ENCODE results near the gene CHD8.
"Not testable (repeated sequence)": the region's sequence is repeated elsewhere in the genome, so short reads cannot be mapped to it uniquely, and the experiment has no call there.

CHD8 gene

DNA sequence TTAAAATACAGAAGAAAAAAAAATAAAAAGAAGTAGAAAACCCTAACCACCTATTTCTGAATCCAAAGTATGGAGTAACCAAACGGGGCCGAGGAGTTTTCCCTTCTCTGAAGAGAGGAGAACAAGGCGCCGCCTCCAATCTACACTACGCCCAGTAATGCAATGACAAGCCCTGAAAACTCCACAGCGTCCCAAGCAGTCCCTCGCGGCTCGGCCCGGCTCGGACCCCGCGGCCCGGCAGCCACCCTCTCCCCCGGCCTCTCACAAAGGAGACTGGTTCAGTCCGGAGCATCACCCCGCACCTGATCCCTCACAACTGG is 371 bp downstream of the CHD8 start:
- H3K79me2 ChIP-seq (ENCODE audit: insufficient read depth, low read length): peaks cover 53% of the 10 kb centered on the region
- H3K4me2 ChIP-seq (ENCODE audit: low read depth, low read length, poor library complexity, severe bottlenecking): peak overlapping the region; percentile 92
- H3K9me2 ChIP-seq (replicated peaks; ENCODE audit: low read depth, low read length): no peaks in the 10 kb centered on the region
- H3K9ac ChIP-seq (ENCODE audit: low read depth, low read length, poor library complexity, severe bottlenecking): peak overlapping the region; percentile 89
- no peaks in the 10 kb centered on the region for H3K27me3 ChIP-seq (ENCODE audit: insufficient read depth, low read length, poor library complexity, severe bottlenecking)
- peak overlapping the region; percentile 83 for H2AFZ ChIP-seq (ENCODE audit: low read length)
- H4K20me1 ChIP-seq (ENCODE audit: insufficient read depth, low read length, poor library complexity, severe bottlenecking): peaks cover 39% of the 10 kb centered on the region
- peaks cover 3% of the 10 kb centered on the region; the same call in 1 of the 2 replicates for H3F3A ChIP-seq (ENCODE audit: low read depth)
- no peaks in the 10 kb centered on the region for H3K9me3 ChIP-seq (ENCODE audit: insufficient read depth, low read depth, low read length)
- H3K36me3 ChIP-seq (ENCODE audit: insufficient read depth, low read length): 0 out of 2 replicates have a peak, but pooled peaks cover 10% of the 10 kb centered on the region
- TF ChIP-seq, protein P1, sequence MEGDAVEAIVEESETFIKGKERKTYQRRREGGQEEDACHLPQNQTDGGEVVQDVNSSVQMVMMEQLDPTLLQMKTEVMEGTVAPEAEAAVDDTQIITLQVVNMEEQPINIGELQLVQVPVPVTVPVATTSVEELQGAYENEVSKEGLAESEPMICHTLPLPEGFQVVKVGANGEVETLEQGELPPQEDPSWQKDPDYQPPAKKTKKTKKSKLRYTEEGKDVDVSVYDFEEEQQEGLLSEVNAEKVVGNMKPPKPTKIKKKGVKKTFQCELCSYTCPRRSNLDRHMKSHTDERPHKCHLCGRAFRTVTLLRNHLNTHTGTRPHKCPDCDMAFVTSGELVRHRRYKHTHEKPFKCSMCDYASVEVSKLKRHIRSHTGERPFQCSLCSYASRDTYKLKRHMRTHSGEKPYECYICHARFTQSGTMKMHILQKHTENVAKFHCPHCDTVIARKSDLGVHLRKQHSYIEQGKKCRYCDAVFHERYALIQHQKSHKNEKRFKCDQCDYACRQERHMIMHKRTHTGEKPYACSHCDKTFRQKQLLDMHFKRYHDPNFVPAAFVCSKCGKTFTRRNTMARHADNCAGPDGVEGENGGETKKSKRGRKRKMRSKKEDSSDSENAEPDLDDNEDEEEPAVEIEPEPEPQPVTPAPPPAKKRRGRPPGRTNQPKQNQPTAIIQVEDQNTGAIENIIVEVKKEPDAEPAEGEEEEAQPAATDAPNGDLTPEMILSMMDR (conservative IDR thresholded peaks at IDR 0.05; ENCODE audit: low read length): no peak
- no peak for TF ChIP-seq EZH2phosphoT487 (IDR thresholded peaks at IDR 0.05; ENCODE audit: borderline replicate concordance)
- H3K4me3 ChIP-seq (ENCODE audit: low read length, poor library complexity, severe bottlenecking): peak overlapping the region; percentile 96
- H3K4me1 ChIP-seq (ENCODE audit: insufficient read depth, low read length, poor library complexity, severe bottlenecking): peaks cover 30% of the 10 kb centered on the region

DNA sequence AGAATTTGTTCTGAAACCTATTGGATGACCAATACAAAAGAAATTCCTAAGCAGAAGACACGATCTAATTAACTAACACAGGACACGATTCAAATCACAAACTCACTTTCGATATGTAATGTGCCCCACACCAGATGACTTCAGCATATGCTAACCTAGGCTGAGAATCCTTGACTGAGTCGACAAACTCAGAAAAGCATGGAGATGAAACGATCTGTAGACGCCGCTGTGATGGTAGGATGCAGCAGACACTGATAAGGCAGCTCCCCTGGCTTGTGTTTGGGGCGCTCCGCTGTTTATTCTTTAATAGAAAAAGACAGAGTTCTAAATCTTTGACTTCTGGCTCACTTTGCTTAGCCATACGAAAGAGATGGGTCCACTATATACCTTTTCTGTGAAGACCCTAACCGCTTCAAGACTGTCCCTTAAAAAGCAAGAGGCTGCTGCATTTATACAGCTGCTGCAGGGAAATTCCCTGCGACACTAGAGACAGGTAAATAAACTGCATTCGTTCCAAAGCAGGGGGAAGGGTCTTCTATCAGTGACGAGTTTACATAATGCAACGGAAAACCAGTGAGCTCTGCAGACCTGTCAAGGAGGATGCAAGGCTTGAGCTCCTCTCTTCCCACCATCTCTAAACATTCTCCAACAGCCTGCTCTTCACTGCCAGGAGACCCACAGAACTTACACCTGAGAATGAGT is 929 bp downstream of the CHD8 start:
- no peak overlapping the region for H2AFZ ChIP-seq (ENCODE audit: low read length)
- no peaks in the 10 kb centered on the region for H3K9me3 ChIP-seq (ENCODE audit: insufficient read depth, low read depth, low read length)
- H3K4me1 ChIP-seq (ENCODE audit: insufficient read depth, low read length, poor library complexity, severe bottlenecking): peaks cover 35% of the 10 kb centered on the region
- peak overlapping the region; percentile 89 for H3K9ac ChIP-seq (ENCODE audit: low read depth, low read length, poor library complexity, severe bottlenecking)
- peaks cover 59% of the 10 kb centered on the region for H3K79me2 ChIP-seq (ENCODE audit: insufficient read depth, low read length)
- H3K27me3 ChIP-seq (ENCODE audit: insufficient read depth, low read length, poor library complexity, severe bottlenecking): no peaks in the 10 kb centered on the region
- H3K9me2 ChIP-seq (replicated peaks; ENCODE audit: low read depth, low read length): no peaks in the 10 kb centered on the region
- H3F3A ChIP-seq (ENCODE audit: low read depth): peaks cover 3% of the 10 kb centered on the region; the same call in 1 of the 2 replicates
- peak overlapping the region; percentile 96 for H3K4me3 ChIP-seq (ENCODE audit: low read length, poor library complexity, severe bottlenecking)
- peak overlapping the region; percentile 92 for H3K4me2 ChIP-seq (ENCODE audit: low read depth, low read length, poor library complexity, severe bottlenecking)
- H3K36me3 ChIP-seq (ENCODE audit: insufficient read depth, low read length): 0 out of 2 replicates have a peak, but pooled peaks cover 9% of the 10 kb centered on the region
- no peak for TF ChIP-seq EZH2phosphoT487 (IDR thresholded peaks at IDR 0.05; ENCODE audit: borderline replicate concordance)
- TF ChIP-seq, protein P1 (conservative IDR thresholded peaks at IDR 0.05; ENCODE audit: low read length): no peak
- H4K20me1 ChIP-seq (ENCODE audit: insufficient read depth, low read length, poor library complexity, severe bottlenecking): peaks cover 44% of the 10 kb centered on the region

DNA sequence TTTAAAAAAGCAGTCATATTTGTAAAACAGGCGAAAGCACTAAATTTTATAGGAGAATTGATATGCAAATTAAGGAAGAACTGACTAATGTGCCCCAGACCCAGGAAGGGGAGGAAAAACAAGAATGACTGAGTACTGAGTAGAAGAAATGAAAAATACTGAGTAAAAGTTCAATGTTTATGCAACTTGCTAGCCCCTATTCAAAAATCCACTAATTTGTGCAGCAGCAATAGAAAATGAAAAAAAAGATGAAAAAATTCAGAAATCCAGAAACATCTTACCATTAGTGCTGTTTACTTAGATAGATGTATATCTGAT is 6.1 kb downstream of the CHD8 start:
- H2AFZ ChIP-seq (ENCODE audit: low read length): no peak overlapping the region
- peaks cover 97% of the 10 kb centered on the region for H3K79me2 ChIP-seq (ENCODE audit: insufficient read depth, low read length)
- H3K9me3 ChIP-seq (ENCODE audit: insufficient read depth, low read depth, low read length): no peaks in the 10 kb centered on the region
- no peaks in the 10 kb centered on the region for H3K36me3 ChIP-seq (ENCODE audit: insufficient read depth, low read length)
- H4K20me1 ChIP-seq (ENCODE audit: insufficient read depth, low read length, poor library complexity, severe bottlenecking): peaks cover 68% of the 10 kb centered on the region
- peaks cover 45% of the 10 kb centered on the region for H3K4me1 ChIP-seq (ENCODE audit: insufficient read depth, low read length, poor library complexity, severe bottlenecking)
- no peaks in the 10 kb centered on the region for H3F3A ChIP-seq (ENCODE audit: low read depth)
- H3K4me2 ChIP-seq (ENCODE audit: low read depth, low read length, poor library complexity, severe bottlenecking): peak overlapping the region; percentile 58
- H3K9ac ChIP-seq (ENCODE audit: low read depth, low read length, poor library complexity, severe bottlenecking): peak overlapping the region; percentile 41
- TF ChIP-seq EZH2phosphoT487 (IDR thresholded peaks at IDR 0.05; ENCODE audit: borderline replicate concordance): no peak
- TF ChIP-seq, protein P1 (conservative IDR thresholded peaks at IDR 0.05; ENCODE audit: low read length): no peak
- H3K9me2 ChIP-seq (replicated peaks; ENCODE audit: low read depth, low read length): no peaks in the 10 kb centered on the region
- H3K4me3 ChIP-seq (ENCODE audit: low read length, poor library complexity, severe bottlenecking): peak overlapping the region; percentile 21
- H3K27me3 ChIP-seq (ENCODE audit: insufficient read depth, low read length, poor library complexity, severe bottlenecking): no peaks in the 10 kb centered on the region

DNA sequence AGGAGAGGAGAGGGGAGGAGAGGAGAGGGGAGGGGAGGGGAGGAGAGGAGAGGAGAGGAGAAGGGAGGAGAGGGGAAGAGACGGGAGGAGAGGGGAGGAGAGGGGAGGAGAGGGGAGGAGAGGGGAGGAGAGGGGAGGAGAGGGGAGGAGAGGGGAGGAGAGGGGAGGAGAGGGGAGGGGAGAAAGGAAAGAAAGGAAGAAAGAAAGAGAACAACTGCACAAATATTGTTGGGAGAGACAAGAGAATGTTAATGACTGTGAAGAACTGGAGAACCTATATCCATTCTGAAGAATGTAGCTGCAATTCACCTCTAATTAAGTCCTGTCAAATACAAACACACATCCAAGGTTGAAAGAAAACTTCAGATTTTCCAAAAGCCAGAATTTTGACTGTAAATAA is 13.3 kb downstream of the CHD8 start:
- not testable (repeated sequence) for H3K4me2 ChIP-seq (ENCODE audit: low read depth, low read length, poor library complexity, severe bottlenecking); H3F3A ChIP-seq (ENCODE audit: low read depth); H3K4me1 ChIP-seq (ENCODE audit: insufficient read depth, low read length, poor library complexity, severe bottlenecking); H3K9me3 ChIP-seq (ENCODE audit: insufficient read depth, low read depth, low read length); H3K9ac ChIP-seq (ENCODE audit: low read depth, low read length, poor library complexity, severe bottlenecking); H3K4me3 ChIP-seq (ENCODE audit: low read length, poor library complexity, severe bottlenecking); H3K36me3 ChIP-seq (ENCODE audit: insufficient read depth, low read length); H2AFZ ChIP-seq (ENCODE audit: low read length); H3K27me3 ChIP-seq (ENCODE audit: insufficient read depth, low read length, poor library complexity, severe bottlenecking); H3K9me2 ChIP-seq (replicated peaks; ENCODE audit: low read depth, low read length)
- H3K79me2 ChIP-seq (ENCODE audit: insufficient read depth, low read length): peaks cover 94% of the 10 kb centered on the region
- peaks cover 19% of the 10 kb centered on the region for H4K20me1 ChIP-seq (ENCODE audit: insufficient read depth, low read length, poor library complexity, severe bottlenecking)
